GM12878 (cell line): ENCODE data around the gene PGBD5. TPM values are rescaled to one million over a fixed set of nuclear protein-coding genes. Genes with fewer than 3 reads are reported as not detected.

Experiments
- ATAC-seq: fragments of 200-7000 bp; cut with Tn5 transposase; 3 replicates; pipeline ENCODE4 v1.9.1; 2020; ENCODE audit warnings: mild to moderate bottlenecking, moderate library complexity
- BruUV-seq: library from RNA; stranded (reverse); fragments of 400-500 nt; replicated peaks from 2 replicates; lab custom pipeline; 2021; lab: Mats Ljungman, UMichigan
- CTCF ChIA-PET: fragments of 300-600 bp; sonication (Branson Sonifier 250); formaldehyde crosslinking; extraction: SDS; loops from one replicate; lab custom pipeline; 2021; ENCODE audit warnings: inconsistent platforms; lab: Yijun Ruan, JAX
- POLR2A ChIA-PET: fragments of 350-600 bp; formaldehyde crosslinking; extraction: SDS; loops from one replicate; lab custom pipeline; 2021; ENCODE audit warnings: inconsistent platforms; lab: Charles Lee
- RAD21 ChIA-PET: fragments of 300-600 bp; sonication (Branson Sonifier 250); formaldehyde crosslinking; loops from one replicate; lab custom pipeline; 2023; ENCODE audit warnings: antibody characterized with exemption; ENCODE audit not compliant: unreplicated experiment; lab: Charles Lee
- SMC1A ChIA-PET: fragments of 300-600 bp; sonication (Branson Sonifier 250); formaldehyde crosslinking; loops from one replicate; lab custom pipeline; 2023; ENCODE audit not compliant: unreplicated experiment, uncharacterized antibody; lab: Charles Lee
- DNase-seq: peaks from one replicate; pipeline ENCODE4 v3.0.0-alpha.2; 2011; ENCODE audit warnings: low read depth, low spot score
- FAIRE-seq: peaks from 3 replicates; lab custom pipeline; 2011; peaks lifted over from hg19 to GRCh38; lab: Jason Lieb, UNC
- H2AFZ ChIP-seq: 2 replicates; pipeline ENCODE4 v1.6.0; 2011; ENCODE audit warnings: low read depth, low read length, control low read depth; ENCODE audit not compliant: control insufficient read depth
- H3K27ac ChIP-seq: 2 replicates; pipeline ENCODE4 v1.5.1; 2011; ENCODE audit warnings: control low read depth; ENCODE audit not compliant: control insufficient read depth, insufficient read depth
- H3K27me3 ChIP-seq, 2 experiments: replicated peaks in 1 of 2; 2 replicates each; pipeline versions ENCODE4 v1.6.0 to v1.6.1; 2011; ENCODE audit warnings: low read length in 1 of 2; ENCODE audit not compliant: control insufficient read depth in 2 of 2, insufficient read depth in 2 of 2
- H3K36me3 ChIP-seq, 2 experiments: 2 replicates each; pipeline ENCODE4 v1.5.1; 2011; ENCODE audit warnings: low read length in 1 of 2; ENCODE audit not compliant: control insufficient read depth in 2 of 2, insufficient read depth in 2 of 2
- H3K4me1 ChIP-seq: 2 replicates; pipeline ENCODE4 v1.6.1; 2011; ENCODE audit warnings: mild to moderate bottlenecking, low read length, moderate library complexity, mixed read lengths; ENCODE audit not compliant: control insufficient read depth, insufficient read depth
- H3K4me2 ChIP-seq: 2 replicates; pipeline ENCODE4 v1.6.0; 2011; ENCODE audit warnings: control low read depth; ENCODE audit not compliant: control insufficient read depth, insufficient read depth
- H3K4me3 ChIP-seq: fragments of 200-600 bp; sonication (generic); 2 replicates; pipeline ENCODE4 v1.5.1; 2016
- H3K79me2 ChIP-seq: 2 replicates; pipeline ENCODE4 v1.6.0; 2011; ENCODE audit warnings: low read length; ENCODE audit not compliant: control insufficient read depth, insufficient read depth
- H3K9ac ChIP-seq: 2 replicates; pipeline ENCODE4 v1.8.0; 2011; ENCODE audit warnings: low read length, control low read depth, mixed read lengths; ENCODE audit not compliant: control insufficient read depth, insufficient read depth
- H3K9me3 ChIP-seq: replicated peaks from 3 replicates; pipeline ENCODE4 v1.5.1; 2011; ENCODE audit warnings: mild to moderate bottlenecking, low read length; ENCODE audit not compliant: control insufficient read depth, insufficient read depth
- H4K20me1 ChIP-seq: 2 replicates; pipeline ENCODE4 v1.6.0; 2011; ENCODE audit not compliant: control insufficient read depth, insufficient read depth
- EP300 ChIP-seq, 2 experiments: fragments of 150-350 bp in 1 of 2; IDR thresholded peaks; 2 replicates each; pipeline ENCODE4 v1.6.1; 2011 to 2012; ENCODE audit warnings: low read depth in 2 of 2, low read length in 2 of 2, borderline replicate concordance in 1 of 2, improper control_type of control experiment in 1 of 2, inconsistent platforms in 1 of 2; ENCODE audit not compliant: control insufficient read depth in 1 of 2
- KAT2A ChIP-seq: conservative IDR thresholded peaks from 2 replicates; pipeline ENCODE4 v1.6.1; 2011; ENCODE audit warnings: low read depth, low read length; ENCODE audit not compliant: control insufficient read depth
- MTA3 ChIP-seq: IDR thresholded peaks from 2 replicates; pipeline ENCODE4 v1.6.1; 2012; ENCODE audit warnings: low read length, inconsistent platforms, borderline replicate concordance
- MYC ChIP-seq: IDR thresholded peaks from 2 replicates; pipeline ENCODE4 v1.6.1; 2011; ENCODE audit warnings: mild to moderate bottlenecking, low read length, moderate library complexity, inconsistent platforms; ENCODE audit not compliant: insufficient read depth, insufficient replicate concordance, insufficient read length, severe bottlenecking
- NFYA ChIP-seq: IDR thresholded peaks from 2 replicates; pipeline ENCODE4 v1.6.1; 2011; ENCODE audit warnings: low read depth, mild to moderate bottlenecking, low read length, improper control_type of control experiment, borderline replicate concordance
- NR2F1 ChIP-seq: fragments of 450-650 bp; conservative IDR thresholded peaks from 2 replicates; pipeline ENCODE4 v1.6.1; 2017; ENCODE audit warnings: mild to moderate bottlenecking
- RAD51 ChIP-seq: fragments of 450-650 bp; IDR thresholded peaks from 2 replicates; pipeline ENCODE4 v1.6.1; 2016; ENCODE audit warnings: moderate library complexity, mild to moderate bottlenecking, inconsistent platforms
- RUNX3 ChIP-seq: IDR thresholded peaks from 2 replicates; pipeline ENCODE4 v1.6.1; 2012; ENCODE audit warnings: low read length, inconsistent platforms
- SKIL ChIP-seq: fragments of 450-650 bp; IDR thresholded peaks from 2 replicates; pipeline ENCODE4 v1.6.1; 2017; ENCODE audit warnings: mild to moderate bottlenecking, low read depth, inconsistent platforms; ENCODE audit not compliant: poor library complexity, severe bottlenecking
- USF1 ChIP-seq: IDR thresholded peaks from 2 replicates; pipeline ENCODE4 v1.6.1; 2011; ENCODE audit warnings: borderline replicate concordance, low read depth, mild to moderate bottlenecking, moderate library complexity, mixed read lengths, low read length; ENCODE audit not compliant: insufficient read depth; ENCODE audit errors: extremely low read length
- USF2 ChIP-seq: IDR thresholded peaks from 2 replicates; pipeline ENCODE4 v1.6.1; 2011; ENCODE audit warnings: low read depth, low read length, improper control_type of control experiment, borderline replicate concordance
- WGBS: methylation state at CpG from one replicate; pipeline ENCODE4 v1.1.6; 2016; ENCODE audit warnings: low lambda C conversion rate; ENCODE audit not compliant: insufficient replicate concordance, insufficient coverage; ENCODE audit errors: missing lambda C conversion rate; 5-methylcytosine and 5-hydroxymethylcytosine counted together
- in situ Hi-C: fragments of 300-500 bp; cut with MboI; formaldehyde crosslinking; loops from 9 replicates; pipeline ENCODE4 v1.14.3; 2018; ENCODE audit warnings: mixed read lengths
- intact Hi-C: fragments of 100-400 bp; cut with micrococcal nuclease; formaldehyde crosslinking; loops from one replicate; pipeline ENCODE4 v1.14.2; 2022; ENCODE audit not compliant: unreplicated experiment
- polyA plus RNA-seq, 11 experiments: library from polyadenylated mRNA; depleted of rRNA in 4 of 11; unstranded in 6 of 11; stranded (reverse) in 5 of 11; fragments of >200 nt; fragmentation: Nextera tagmentation in 4 of 11; fragmentation: Illumina TruSeq in 1 of 11; extraction: Ambion mirVana in 4 of 11; extraction: Trizol in 1 of 11; gene quantifications; 1 replicate in 1 of 11; 2 replicates in 10 of 11; pipeline versions ENCODE4 v1.2.1 to v1.2.3, GENCODE V29; 2011 to 2016; ENCODE audit warnings: inconsistent platforms in 2 of 11, missing spikeins in 2 of 11, low read depth in 1 of 11
- total RNA-seq, 4 experiments: library from RNA; depleted of rRNA in 3 of 4; stranded (reverse); fragments of >200 nt in 3 of 4; fragmentation: Illumina TruSeq in 1 of 4; extraction: Trizol in 1 of 4; gene quantifications; 2 replicates each; pipeline versions ENCODE4 v1.2.1 to v1.2.3, GENCODE V29; 2013 to 2021

Gene PGBD5
- total and polyA plus RNA-seq, 10 of the 15 experiments (the other 5 are each of a cell fraction or from before 2014, with no cell fraction given): 0.03 TPM; not detected in 9

- Histone ChIP-seq H3K9ac (no peak overlapping the region), H3K36me3 (no peaks in the 10 kb centered on the region), H3K9me3 (no peaks in the 10 kb centered on the region), H3K4me1 (no peaks in the 10 kb centered on the region), H3K4me2 (no peak overlapping the region), H3K4me3 (no peak overlapping the region), H4K20me1 (no peaks in the 10 kb centered on the region), H2AFZ (no peak overlapping the region), H3K27me3 (no peaks in the 10 kb centered on the region; a peak in 1 of 4 replicates), H3K79me2 (no peaks in the 10 kb centered on the region), H3K27ac (no peak overlapping the region)
- RAD21 ChIA-PET: no interaction called here
- in situ Hi-C loops: no loop called here
- CTCF ChIA-PET: no interaction called here
- ATAC-seq (no peak), FAIRE-seq (no peak), DNase-seq (no peak)
- WGBS: 0% methylated on average over 6 of the region's 7 CpGs
- TF ChIP-seq KAT2A (no peak), EP300 (IDR thresholded peaks at IDR 0.05; ENCODE audit: borderline replicate concordance in 1 of 2, control insufficient read depth in 1 of 2, low read depth in 2 of 2, low read length in 2 of 2) (no peak), USF1 (no peak), USF2 (no peak), MYC (no peak), MTA3 (no peak), SKIL (no peak), RAD51 (no peak), RUNX3 (no peak), NR2F1 (no peak), NFYA (no peak)
- BruUV-seq: no TSS peak
- SMC1A ChIA-PET: no interaction called here
- intact Hi-C loops: no loop called here
- POLR2A ChIA-PET: no interaction called here
These were observed 32.0 kb downstream of the PGBD5 start for GRCh38 chr1:230394134-230394533.
